ENCODE data around the gene TSPAN33.

TSPAN33 gene

GRCh38 chr7:129186749-129187260 lies 42.3 kb downstream of the TSPAN33 start:
- TF ChIP-seq PAX5 (IDR thresholded peaks at IDR 0.05; ENCODE audit: insufficient read depth, low read length, severe bottlenecking) (no peak), POLR2A (IDR thresholded peaks at IDR 0.05; ENCODE audit: low read depth, low read length) (no peak), TAF1 (IDR thresholded peaks at IDR 0.05; ENCODE audit: low read depth, low read length) (no peak), POLR2AphosphoS5 (IDR thresholded peaks at IDR 0.05; ENCODE audit: low read depth, low read length) (no peak), POU2F2 (IDR thresholded peaks at IDR 0.05; ENCODE audit: low read depth, low read length) (no peak), SPI1 (IDR thresholded peaks at IDR 0.05; ENCODE audit: low read depth, low read length) (no peak)
- FAIRE-seq (no peak), DNase-seq (ENCODE audit: insufficient read length, low spot score) (no peak)

GRCh38 chr7:129187681-129188371 lies 43.3 kb downstream of the TSPAN33 start:
- TF ChIP-seq PAX5 (IDR thresholded peaks at IDR 0.05; ENCODE audit: insufficient read depth, low read length, severe bottlenecking): no peak
- TF ChIP-seq TAF1 (IDR thresholded peaks at IDR 0.05; ENCODE audit: low read depth, low read length): no peak
- no peak for TF ChIP-seq POLR2A (IDR thresholded peaks at IDR 0.05; ENCODE audit: low read depth, low read length)
- no peak for TF ChIP-seq SPI1 (IDR thresholded peaks at IDR 0.05; ENCODE audit: low read depth, low read length)
- TF ChIP-seq POLR2AphosphoS5 (IDR thresholded peaks at IDR 0.05; ENCODE audit: low read depth, low read length): no peak
- TF ChIP-seq POU2F2 (IDR thresholded peaks at IDR 0.05; ENCODE audit: low read depth, low read length): no peak
- no peak for DNase-seq (ENCODE audit: insufficient read length, low spot score)
- FAIRE-seq: peak; percentile 64

DNA sequence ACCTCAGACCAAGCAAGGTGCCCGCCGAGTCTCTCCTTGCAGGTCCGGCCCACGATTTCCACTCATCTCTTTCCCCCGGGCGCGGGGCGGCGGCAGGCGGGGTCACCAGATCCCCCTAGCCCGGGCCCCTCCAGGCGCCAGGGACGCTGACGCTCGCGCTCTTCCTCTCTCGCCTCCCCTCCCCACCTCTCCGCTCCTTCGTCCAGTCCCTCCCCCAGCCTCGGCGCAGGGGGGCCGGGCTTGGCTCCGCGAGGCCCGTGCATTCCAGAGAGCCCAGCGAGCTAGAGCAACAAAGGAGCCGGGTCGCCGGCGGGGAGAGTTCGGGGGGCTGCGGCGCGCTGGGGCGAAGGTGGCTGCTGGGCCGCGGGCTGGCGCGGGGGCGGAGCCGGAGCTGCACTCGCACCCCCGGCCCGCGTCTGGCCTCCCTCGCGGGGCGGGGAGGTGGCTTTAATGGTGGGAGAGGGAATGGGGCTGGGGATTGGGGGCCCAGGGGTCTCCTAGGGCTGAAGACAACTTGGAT lies 43.9 kb downstream of the TSPAN33 start, which contains the start of gene SMO:
Gene SMO, plus strand, starts transcription at position 262 of the 520 bp plus-strand sequence. CDS start 519 bp downstream, outside the sequence.
- DNase-seq (ENCODE audit: insufficient read length, low spot score): peak; percentile 56
- TF ChIP-seq PAX5 (IDR thresholded peaks at IDR 0.05; ENCODE audit: insufficient read depth, low read length, severe bottlenecking) (no peak), POLR2A (IDR thresholded peaks at IDR 0.05; ENCODE audit: low read depth, low read length) (no peak), TAF1 (IDR thresholded peaks at IDR 0.05; ENCODE audit: low read depth, low read length) (no peak), SPI1 (IDR thresholded peaks at IDR 0.05; ENCODE audit: low read depth, low read length) (no peak), POU2F2 (IDR thresholded peaks at IDR 0.05; ENCODE audit: low read depth, low read length) (no peak), POLR2AphosphoS5 (IDR thresholded peaks at IDR 0.05; ENCODE audit: low read depth, low read length) (no peak)
- FAIRE-seq: no peak

- FAIRE-seq: peak; percentile 67
- no peak for DNase-seq (ENCODE audit: insufficient read length, low spot score)
- TF ChIP-seq POLR2AphosphoS5 (IDR thresholded peaks at IDR 0.05; ENCODE audit: low read depth, low read length) (no peak), POLR2A (IDR thresholded peaks at IDR 0.05; ENCODE audit: low read depth, low read length) (no peak), PAX5 (IDR thresholded peaks at IDR 0.05; ENCODE audit: insufficient read depth, low read length, severe bottlenecking) (no peak), SPI1 (IDR thresholded peaks at IDR 0.05; ENCODE audit: low read depth, low read length) (no peak), POU2F2 (IDR thresholded peaks at IDR 0.05; ENCODE audit: low read depth, low read length) (no peak), TAF1 (IDR thresholded peaks at IDR 0.05; ENCODE audit: low read depth, low read length) (no peak)
Observed at GRCh38 chr7:129188892-129189660, 44.6 kb downstream of the TSPAN33 start.

DNA sequence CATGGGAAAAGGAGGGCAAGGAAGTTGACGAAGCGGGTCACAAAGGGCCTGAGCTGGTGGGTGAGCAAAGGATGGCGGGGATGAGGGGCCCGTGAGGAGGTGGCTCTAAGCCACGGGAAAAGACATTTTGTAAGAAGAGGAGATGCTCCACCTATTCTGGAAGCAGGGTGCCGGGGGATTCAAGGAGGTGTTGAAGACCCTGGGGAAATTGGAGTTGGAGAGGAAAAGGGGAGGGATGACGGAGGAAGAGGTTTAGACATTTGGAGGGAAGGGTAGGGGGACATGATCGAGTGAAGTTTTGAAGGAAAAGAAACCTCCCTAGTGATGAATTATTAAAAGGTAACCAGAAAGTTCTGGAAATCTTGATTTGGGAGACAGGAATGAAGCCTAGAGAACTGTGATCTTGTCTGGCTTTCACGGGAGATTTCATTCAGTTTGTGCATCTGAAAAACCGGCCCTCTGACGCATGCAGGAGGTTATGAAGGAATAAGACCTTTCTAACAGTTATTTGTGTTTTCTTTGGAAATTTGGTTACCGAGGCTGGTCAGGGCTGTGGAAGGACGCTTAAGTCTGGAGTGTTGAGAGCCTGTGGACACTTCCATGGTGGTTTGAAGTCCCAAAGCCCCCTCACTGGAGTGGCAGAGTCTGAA lies 45.3 kb downstream of the TSPAN33 start:
- DNase-seq (ENCODE audit: insufficient read length, low spot score) (no peak), FAIRE-seq (no peak)
- TF ChIP-seq PAX5 (IDR thresholded peaks at IDR 0.05; ENCODE audit: insufficient read depth, low read length, severe bottlenecking) (no peak), POLR2AphosphoS5 (IDR thresholded peaks at IDR 0.05; ENCODE audit: low read depth, low read length) (no peak), POLR2A (IDR thresholded peaks at IDR 0.05; ENCODE audit: low read depth, low read length) (no peak), TAF1 (IDR thresholded peaks at IDR 0.05; ENCODE audit: low read depth, low read length) (no peak), SPI1 (IDR thresholded peaks at IDR 0.05; ENCODE audit: low read depth, low read length) (no peak), POU2F2 (IDR thresholded peaks at IDR 0.05; ENCODE audit: low read depth, low read length) (no peak)

DNA sequence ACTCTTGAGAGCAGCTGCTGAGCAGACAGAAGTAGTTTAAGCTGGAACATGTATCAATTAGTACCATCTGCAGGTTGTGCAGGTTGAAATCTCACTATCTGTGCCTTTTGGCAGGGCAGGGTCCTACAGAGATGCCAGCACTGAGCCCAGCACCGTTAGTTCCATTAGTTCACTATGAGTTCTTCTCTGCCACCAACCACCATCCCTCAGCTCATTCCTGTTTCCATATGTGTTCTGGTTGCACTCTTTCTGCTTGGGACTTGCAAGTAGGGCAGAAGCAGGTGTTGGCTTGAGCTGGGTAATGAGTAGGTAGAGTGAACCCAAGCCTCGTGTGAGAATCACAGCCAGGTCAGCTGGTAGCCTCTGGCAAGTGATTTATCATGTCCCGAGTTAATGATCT lies 46.8 kb downstream of the TSPAN33 start:
- TF ChIP-seq SPI1 (IDR thresholded peaks at IDR 0.05; ENCODE audit: low read depth, low read length) (no peak), POLR2A (IDR thresholded peaks at IDR 0.05; ENCODE audit: low read depth, low read length) (no peak), POLR2AphosphoS5 (IDR thresholded peaks at IDR 0.05; ENCODE audit: low read depth, low read length) (no peak), PAX5 (IDR thresholded peaks at IDR 0.05; ENCODE audit: insufficient read depth, low read length, severe bottlenecking) (no peak), POU2F2 (IDR thresholded peaks at IDR 0.05; ENCODE audit: low read depth, low read length) (no peak), TAF1 (IDR thresholded peaks at IDR 0.05; ENCODE audit: low read depth, low read length) (no peak)
- FAIRE-seq: peak; percentile 16
- no peak for DNase-seq (ENCODE audit: insufficient read length, low spot score)

GRCh38 chr7:129193892-129194291 lies 49.4 kb downstream of the TSPAN33 start:
- TF ChIP-seq POLR2A (IDR thresholded peaks at IDR 0.05; ENCODE audit: low read depth, low read length) (no peak), PAX5 (IDR thresholded peaks at IDR 0.05; ENCODE audit: insufficient read depth, low read length, severe bottlenecking) (no peak), TAF1 (IDR thresholded peaks at IDR 0.05; ENCODE audit: low read depth, low read length) (no peak), POLR2AphosphoS5 (IDR thresholded peaks at IDR 0.05; ENCODE audit: low read depth, low read length) (no peak), SPI1 (IDR thresholded peaks at IDR 0.05; ENCODE audit: low read depth, low read length) (no peak), POU2F2 (IDR thresholded peaks at IDR 0.05; ENCODE audit: low read depth, low read length) (no peak)
- DNase-seq (ENCODE audit: insufficient read length, low spot score) (no peak), FAIRE-seq (no peak)

DNA sequence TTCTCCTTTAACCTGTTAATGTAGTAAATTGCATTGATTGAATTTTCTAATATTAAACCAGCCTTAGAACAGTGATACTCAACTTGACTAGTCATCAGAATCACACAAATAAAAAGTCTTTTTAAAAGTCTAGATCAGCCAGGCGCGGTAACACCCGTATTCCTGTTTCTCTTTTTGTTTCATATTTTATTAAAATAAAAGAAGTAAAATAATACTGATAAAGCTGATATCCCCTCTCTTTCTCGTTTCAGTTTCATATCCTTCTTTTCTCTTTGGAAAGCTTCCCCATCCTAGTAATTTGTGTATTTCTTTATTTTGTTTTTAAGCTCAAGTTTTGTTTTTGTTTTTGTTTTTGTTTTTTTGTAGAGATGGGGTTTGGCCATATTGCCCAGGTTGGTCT lies 53.3 kb downstream of the TSPAN33 start:
- no peak for DNase-seq (ENCODE audit: insufficient read length, low spot score)
- FAIRE-seq: no peak
- TF ChIP-seq TAF1 (IDR thresholded peaks at IDR 0.05; ENCODE audit: low read depth, low read length) (no peak), POU2F2 (IDR thresholded peaks at IDR 0.05; ENCODE audit: low read depth, low read length) (no peak), PAX5 (IDR thresholded peaks at IDR 0.05; ENCODE audit: insufficient read depth, low read length, severe bottlenecking) (no peak), SPI1 (IDR thresholded peaks at IDR 0.05; ENCODE audit: low read depth, low read length) (no peak), POLR2A (IDR thresholded peaks at IDR 0.05; ENCODE audit: low read depth, low read length) (no peak), POLR2AphosphoS5 (IDR thresholded peaks at IDR 0.05; ENCODE audit: low read depth, low read length) (no peak)

All from GM12891 (cell line).